Measurements from ENCODE around the gene LRP1-AS. TPM values are rescaled to one million over a fixed set of nuclear protein-coding genes. Genes with fewer than 3 reads are reported as not detected.

The LRP1-AS gene
- total RNA-seq, 1 experiment from 2014 or later: not detected

GRCh38 chr12:57166971-57167371, 19.6 kb upstream of the LRP1-AS start:
- Mint-ChIP-seq H3K27ac (ENCODE audit: low read depth, unreplicated experiment) (peak overlapping the region; percentile 67), H3K9me3 (ENCODE audit: unreplicated experiment) (no peaks in the 10 kb centered on the region), H3K4me1 (ENCODE audit: insufficient read depth, unreplicated experiment) (peaks cover 43% of the 10 kb centered on the region), H3K4me3 (ENCODE audit: unreplicated experiment) (no peak overlapping the region), H3K36me3 (ENCODE audit: insufficient read depth, unreplicated experiment) (peaks cover 35% of the 10 kb centered on the region), H3K27me3 (ENCODE audit: insufficient read depth, unreplicated experiment) (no peaks in the 10 kb centered on the region)
- CTCF ChIA-PET: interaction anchor here (0.7 to 3.0 kb wide), 5 partner anchors 9 to 559 kb away, joined by 3 to 21 read pairs (median 4); partner anchors contain the start of gene STAT6
- POLR2A ChIA-PET: interaction anchor here (0.6 to 2.9 kb wide), 6 partner anchors 9 to 133 kb away, joined by 3 to 24 read pairs (median 3); partner anchors contain the start of gene LRP1
- intact Hi-C loops (cut with micrococcal nuclease): loop anchor here (1.0 kb wide), 1 partner anchor 8 kb away; no protein-coding TSS in a partner anchor
- TF ChIP-seq CTCF (IDR thresholded peaks at IDR 0.05; ENCODE audit: unreplicated experiment): no peak
- BruUV-seq (replicated peaks): no TSS peak
- peak; percentile 88 for DNase-seq (ENCODE audit: unreplicated experiment)

- ChIA-PET CTCF (interaction anchor here (0.6 to 3.0 kb wide), 5 partner anchors 10 to 158 kb away, joined by 3 to 21 read pairs (median 3); no protein-coding TSS in a partner anchor), POLR2A (interaction anchor here (0.9 to 2.9 kb wide), 6 partner anchors 10 to 54 kb away, joined by 3 to 24 read pairs (median 10); partner anchors contain the start of gene LRP1)
- Mint-ChIP-seq H3K36me3 (ENCODE audit: insufficient read depth, unreplicated experiment) (peaks cover 37% of the 10 kb centered on the region), H3K4me3 (ENCODE audit: unreplicated experiment) (no peak overlapping the region), H3K27ac (ENCODE audit: low read depth, unreplicated experiment) (peak overlapping the region; percentile 71), H3K27me3 (ENCODE audit: insufficient read depth, unreplicated experiment) (no peaks in the 10 kb centered on the region), H3K9me3 (ENCODE audit: unreplicated experiment) (no peaks in the 10 kb centered on the region), H3K4me1 (ENCODE audit: insufficient read depth, unreplicated experiment) (peaks cover 34% of the 10 kb centered on the region)
- intact Hi-C loops (cut with micrococcal nuclease): loop anchor here (1.0 kb wide), 1 partner anchor 13 kb away; no protein-coding TSS in a partner anchor
- DNase-seq (ENCODE audit: unreplicated experiment): peak; percentile 88
- BruUV-seq (replicated peaks): no TSS peak
- TF ChIP-seq CTCF (IDR thresholded peaks at IDR 0.05; ENCODE audit: unreplicated experiment): no peak
Measured at GRCh38 chr12:57165741-57166140, 18.3 kb upstream of the LRP1-AS start.

- ChIA-PET POLR2A (interaction anchor here (0.9 to 2.5 kb wide), 7 partner anchors 11 to 53 kb away, joined by 3 to 24 read pairs (median 6); partner anchors contain the start of gene LRP1), CTCF (interaction anchor here (0.6 to 3.0 kb wide), 6 partner anchors 10 to 105 kb away, joined by 3 to 21 read pairs (median 4); no protein-coding TSS in a partner anchor)
- peaks cover 34% of the 10 kb centered on the region for H3K4me1 Mint-ChIP-seq (ENCODE audit: insufficient read depth, unreplicated experiment)
- no peaks in the 10 kb centered on the region for H3K9me3 Mint-ChIP-seq (ENCODE audit: unreplicated experiment)
- TF ChIP-seq CTCF (IDR thresholded peaks at IDR 0.05; ENCODE audit: unreplicated experiment): no peak
- DNase-seq (ENCODE audit: unreplicated experiment): no peak
- BruUV-seq (replicated peaks): no TSS peak
- H3K4me3 Mint-ChIP-seq (ENCODE audit: unreplicated experiment): no peak overlapping the region
- peaks cover 41% of the 10 kb centered on the region for H3K36me3 Mint-ChIP-seq (ENCODE audit: insufficient read depth, unreplicated experiment)
- H3K27me3 Mint-ChIP-seq (ENCODE audit: insufficient read depth, unreplicated experiment): no peaks in the 10 kb centered on the region
- intact Hi-C loops (cut with micrococcal nuclease): loop anchor here (1.0 kb wide), 1 partner anchor 13 kb away; no protein-coding TSS in a partner anchor
- peak overlapping the region; percentile 71 for H3K27ac Mint-ChIP-seq (ENCODE audit: low read depth, unreplicated experiment)
Measured at GRCh38 chr12:57164966-57165625, 17.7 kb upstream of the LRP1-AS start.

GRCh38 chr12:57164454-57164853, 17.0 kb upstream of the LRP1-AS start:
- intact Hi-C loops (cut with micrococcal nuclease): no loop called here
- POLR2A ChIA-PET: interaction anchor here (1.0 to 2.5 kb wide), 4 partner anchors 11 to 52 kb away, joined by 6 to 13 read pairs (median 6); partner anchors contain the start of gene LRP1
- Mint-ChIP-seq H3K36me3 (ENCODE audit: insufficient read depth, unreplicated experiment) (peaks cover 37% of the 10 kb centered on the region), H3K4me3 (ENCODE audit: unreplicated experiment) (no peak overlapping the region), H3K4me1 (ENCODE audit: insufficient read depth, unreplicated experiment) (peaks cover 34% of the 10 kb centered on the region), H3K27ac (ENCODE audit: low read depth, unreplicated experiment) (peak overlapping the region; percentile 71), H3K27me3 (ENCODE audit: insufficient read depth, unreplicated experiment) (no peaks in the 10 kb centered on the region), H3K9me3 (ENCODE audit: unreplicated experiment) (no peaks in the 10 kb centered on the region)
- TF ChIP-seq CTCF (IDR thresholded peaks at IDR 0.05; ENCODE audit: unreplicated experiment): no peak
- no TSS peak for BruUV-seq (replicated peaks)
- CTCF ChIA-PET: interaction anchor here (0.6 to 1.1 kb wide), 4 partner anchors 10 to 104 kb away, joined by 3 to 4 read pairs (median 4); no protein-coding TSS in a partner anchor
- DNase-seq (ENCODE audit: unreplicated experiment): no peak

Measured in MCF 10A (cell line).